Endodermal cell (in vitro differentiated cells): ENCODE data around the gene SLX4IP. TPM values are rescaled to one million over a fixed set of nuclear protein-coding genes. Genes with fewer than 3 reads are reported as not detected.
A peak's percentile ranks its signal among the peaks of the same experiment; 100 is the strongest.

Source experiments
- DNase-seq: peaks from one replicate; pipeline ENCODE4 v3.0.0-alpha.2; 2017
- H3K27ac ChIP-seq: 2 replicates; pipeline ENCODE4 v1.5.1; 2013; ENCODE audit warnings: mild to moderate bottlenecking, low read depth, low read length, moderate library complexity
- H3K27me3 ChIP-seq: 2 replicates; pipeline ENCODE4 v1.6.1; 2013; ENCODE audit warnings: mild to moderate bottlenecking, low read length, moderate library complexity; ENCODE audit not compliant: insufficient read depth, control insufficient read depth, poor library complexity, severe bottlenecking
- H3K36me3 ChIP-seq: 2 replicates; pipeline ENCODE4 v1.7.0; 2013; ENCODE audit warnings: mild to moderate bottlenecking, low read length, moderate library complexity; ENCODE audit not compliant: control insufficient read depth, insufficient read depth
- H3K4me1 ChIP-seq: one replicate; pipeline ENCODE4 v1.7.0; 2013; ENCODE audit warnings: low read length; ENCODE audit not compliant: control insufficient read depth, insufficient read depth
- H3K4me3 ChIP-seq: 2 replicates; pipeline ENCODE4 v1.5.1; 2013; ENCODE audit warnings: mild to moderate bottlenecking, low read length, moderate library complexity
- H3K9ac ChIP-seq: 2 replicates; pipeline ENCODE4 v1.6.1; 2013; ENCODE audit warnings: mild to moderate bottlenecking, low read length, moderate library complexity; ENCODE audit not compliant: poor library complexity, severe bottlenecking; ENCODE audit errors: extremely low read depth
- H3K9me3 ChIP-seq: 2 replicates; pipeline ENCODE4 v1.6.1; 2013; ENCODE audit warnings: mild to moderate bottlenecking, low read length, moderate library complexity; ENCODE audit not compliant: control insufficient read depth
- H3K27ac Mint-ChIP-seq: 2 replicates; pipeline ENCODE4 v1.8.0; 2020; ENCODE audit warnings: mixed read lengths
- H3K27me3 Mint-ChIP-seq: 2 replicates; pipeline ENCODE4 v1.8.0; 2021; ENCODE audit warnings: mild to moderate bottlenecking, mixed read lengths; ENCODE audit not compliant: insufficient read depth
- H3K36me3 Mint-ChIP-seq: 2 replicates; pipeline ENCODE4 v1.8.0; 2020; ENCODE audit warnings: low read depth, mixed read lengths
- H3K4me1 Mint-ChIP-seq: 2 replicates; pipeline ENCODE4 v1.8.0; 2020; ENCODE audit warnings: mixed read lengths
- H3K4me3 Mint-ChIP-seq: 2 replicates; pipeline ENCODE4 v1.8.0; 2020; ENCODE audit warnings: mild to moderate bottlenecking, moderate library complexity, mixed read lengths
- H3K9me3 Mint-ChIP-seq: 2 replicates; pipeline ENCODE4 v1.8.0; 2020; ENCODE audit warnings: mild to moderate bottlenecking, mixed read lengths
- WGBS, 2 experiments: methylation state at CpG; one replicate each; pipeline versions ENCODE4 v1.1.5 to v1.1.7; 2013; ENCODE audit warnings: missing lambda C conversion rate in 2 of 2, mixed read lengths in 1 of 2; ENCODE audit not compliant: insufficient coverage in 1 of 2, insufficient read length in 1 of 2; 5-methylcytosine and 5-hydroxymethylcytosine counted together
- total RNA-seq, 2 donors: library from RNA; stranded (reverse); fragmentation: NEBNext Ultra II Directional in 1 of 2; extraction: Animal tissue kit (Norgen Biotek cat#: 25700) in 1 of 2; gene quantifications; 2 replicates in 1 of 2; 3 replicates in 1 of 2; pipeline ENCODE4 v1.2.1, GENCODE V29; 2021
- TF ChIP-seq, protein P1 (sequence below): fragments of 200-600 bp; sonication (generic); conservative IDR thresholded peaks from 2 replicates; pipeline ENCODE4 v1.5.0; 2021; ENCODE audit warnings: antibody characterized with exemption, mild to moderate bottlenecking

Gene SLX4IP
- total RNA-seq, 2 donors from 2014 or later, result 9.2 to 9.5 TPM

DNA sequence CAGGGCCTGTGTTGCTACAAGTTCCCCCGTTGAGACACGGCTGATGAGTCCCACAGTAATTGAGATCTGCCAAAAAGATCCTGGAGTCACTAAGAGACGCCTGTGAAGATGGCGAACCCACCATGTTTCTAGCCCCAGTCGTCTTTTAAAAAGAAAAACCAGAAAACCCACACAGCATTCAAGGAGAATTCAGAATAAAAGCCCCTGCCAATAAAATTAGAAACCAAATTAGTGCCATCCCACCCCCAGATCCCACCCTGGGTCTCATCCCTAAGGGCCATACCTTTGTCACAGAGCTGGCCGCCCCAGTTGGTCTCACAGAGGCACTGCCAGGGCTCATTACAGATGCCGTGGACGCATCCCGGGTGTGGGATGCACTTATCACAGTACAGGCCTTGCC lies 217.1 kb downstream of the SLX4IP start:
- Histone ChIP-seq H3K9me3 (no peaks in the 10 kb centered on the region), H3K9ac (no peak overlapping the region), H3K4me1 (peaks cover 8% of the 10 kb centered on the region), H3K4me3 (no peak overlapping the region), H3K36me3 (no peaks in the 10 kb centered on the region), H3K27ac (peak overlapping the region; percentile 97), H3K27me3 (peaks cover 92% of the 10 kb centered on the region)
- TF ChIP-seq, protein P1, sequence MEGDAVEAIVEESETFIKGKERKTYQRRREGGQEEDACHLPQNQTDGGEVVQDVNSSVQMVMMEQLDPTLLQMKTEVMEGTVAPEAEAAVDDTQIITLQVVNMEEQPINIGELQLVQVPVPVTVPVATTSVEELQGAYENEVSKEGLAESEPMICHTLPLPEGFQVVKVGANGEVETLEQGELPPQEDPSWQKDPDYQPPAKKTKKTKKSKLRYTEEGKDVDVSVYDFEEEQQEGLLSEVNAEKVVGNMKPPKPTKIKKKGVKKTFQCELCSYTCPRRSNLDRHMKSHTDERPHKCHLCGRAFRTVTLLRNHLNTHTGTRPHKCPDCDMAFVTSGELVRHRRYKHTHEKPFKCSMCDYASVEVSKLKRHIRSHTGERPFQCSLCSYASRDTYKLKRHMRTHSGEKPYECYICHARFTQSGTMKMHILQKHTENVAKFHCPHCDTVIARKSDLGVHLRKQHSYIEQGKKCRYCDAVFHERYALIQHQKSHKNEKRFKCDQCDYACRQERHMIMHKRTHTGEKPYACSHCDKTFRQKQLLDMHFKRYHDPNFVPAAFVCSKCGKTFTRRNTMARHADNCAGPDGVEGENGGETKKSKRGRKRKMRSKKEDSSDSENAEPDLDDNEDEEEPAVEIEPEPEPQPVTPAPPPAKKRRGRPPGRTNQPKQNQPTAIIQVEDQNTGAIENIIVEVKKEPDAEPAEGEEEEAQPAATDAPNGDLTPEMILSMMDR, result no peak
- Mint-ChIP-seq H3K36me3 (peaks cover 58% of the 10 kb centered on the region), H3K27me3 (peaks cover 88% of the 10 kb centered on the region), H3K9me3 (peaks cover 5% of the 10 kb centered on the region), H3K4me1 (peaks cover 66% of the 10 kb centered on the region), H3K4me3 (no peak overlapping the region), H3K27ac (no peak overlapping the region)
- 85 to 91% methylated on average over 9 of the region's 9 CpGs for WGBS, 2 experiments
- DNase-seq, result no peak

DNA sequence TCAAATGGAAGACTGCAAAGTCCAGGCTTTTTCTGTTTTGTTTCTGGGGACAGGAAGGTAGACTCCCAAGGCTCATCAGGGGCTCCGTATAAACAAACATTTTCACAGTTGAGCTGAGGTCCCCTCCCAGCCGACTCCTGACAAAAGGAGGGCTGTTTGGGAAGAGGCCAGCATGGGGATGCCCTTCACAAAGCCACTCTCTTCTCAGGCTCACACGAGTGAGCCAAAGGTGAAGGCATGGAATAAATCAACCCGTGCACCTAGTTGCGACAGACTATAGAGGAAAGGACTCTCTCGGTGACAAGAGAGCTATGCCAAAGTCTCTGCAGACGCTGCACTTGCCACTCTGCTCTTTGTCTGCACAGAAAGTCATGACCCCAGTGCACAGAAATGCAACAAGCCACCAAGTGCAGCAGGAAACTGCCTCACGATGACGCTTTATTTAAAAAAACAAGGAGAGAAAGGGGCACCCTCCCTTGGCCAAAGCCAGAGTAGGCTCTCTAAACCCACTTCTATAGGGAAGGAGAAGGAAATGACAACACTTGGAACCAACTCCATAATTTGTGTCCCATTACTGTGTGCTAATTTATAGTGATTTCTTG lies 217.7 kb downstream of the SLX4IP start:
- peaks cover 89% of the 10 kb centered on the region for H3K27me3 ChIP-seq
- WGBS, 2 experiments, result 73 to 83% methylated on average over 6 to 9 of the region's 9 CpGs
- peaks cover 5% of the 10 kb centered on the region for H3K9me3 Mint-ChIP-seq
- H3K27ac Mint-ChIP-seq, result no peak overlapping the region
- H3K4me3 ChIP-seq, result no peak overlapping the region
- no peak overlapping the region for H3K9ac ChIP-seq
- TF ChIP-seq, protein P1, result no peak
- peaks cover 8% of the 10 kb centered on the region for H3K4me1 ChIP-seq
- no peak for DNase-seq
- peaks cover 59% of the 10 kb centered on the region for H3K36me3 Mint-ChIP-seq
- peaks cover 63% of the 10 kb centered on the region for H3K4me1 Mint-ChIP-seq
- no peaks in the 10 kb centered on the region for H3K9me3 ChIP-seq
- H3K27ac ChIP-seq, result peak overlapping the region; percentile 97
- no peak overlapping the region for H3K4me3 Mint-ChIP-seq
- no peaks in the 10 kb centered on the region for H3K36me3 ChIP-seq
- H3K27me3 Mint-ChIP-seq, result peaks cover 87% of the 10 kb centered on the region

DNA sequence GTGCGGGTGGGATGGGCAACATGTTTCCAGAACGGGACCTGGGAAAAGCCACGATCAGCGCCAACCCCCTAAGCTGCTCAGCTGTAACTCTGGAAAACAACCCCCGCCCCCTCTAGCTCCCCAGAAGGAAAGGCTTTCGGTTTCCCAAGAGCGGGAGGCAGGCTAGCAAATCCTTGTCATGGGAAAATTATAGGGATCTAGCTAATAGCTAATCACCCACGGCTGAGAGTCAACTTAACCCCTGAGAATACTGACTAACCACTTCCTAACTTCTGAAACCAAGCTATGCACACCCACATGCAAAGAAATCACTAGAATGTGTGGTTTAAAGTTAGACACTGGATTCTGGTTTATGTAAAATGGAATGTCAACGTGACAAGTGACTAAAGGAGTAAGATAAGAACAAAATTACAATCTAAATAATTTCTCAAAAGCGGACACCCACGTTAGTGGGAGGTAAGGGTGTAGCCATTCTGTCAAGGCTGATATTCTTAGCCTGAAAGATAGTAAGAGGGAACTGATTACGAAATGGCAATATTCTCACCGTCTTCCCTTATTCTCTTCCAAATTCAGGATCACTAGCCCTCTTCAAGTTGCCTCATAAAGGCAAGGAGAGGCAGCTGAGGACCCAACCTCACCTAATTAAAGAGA lies 218.6 kb downstream of the SLX4IP start:
- Histone ChIP-seq H3K36me3 (no peaks in the 10 kb centered on the region), H3K9me3 (no peaks in the 10 kb centered on the region), H3K27me3 (peaks cover 88% of the 10 kb centered on the region), H3K4me1 (peaks cover 4% of the 10 kb centered on the region), H3K9ac (no peak overlapping the region), H3K4me3 (no peak overlapping the region), H3K27ac (peak overlapping the region; percentile 70)
- no peak for DNase-seq
- TF ChIP-seq, protein P1, result no peak
- 84% methylated on average over 12 of the region's 13 CpGs; no CpG with 5 or more reads in 1 of the 2 experiments for WGBS, 2 experiments
- Mint-ChIP-seq H3K9me3 (peaks cover 5% of the 10 kb centered on the region), H3K4me3 (no peak overlapping the region), H3K27ac (no peak overlapping the region), H3K27me3 (peaks cover 86% of the 10 kb centered on the region), H3K36me3 (peaks cover 61% of the 10 kb centered on the region), H3K4me1 (peaks cover 54% of the 10 kb centered on the region)
